GM19468 (cell line): ENCODE measurements around the gene OSBPL8.

Experiments used
- ATAC-seq: cut with Tn5 transposase; IDR thresholded peaks from one replicate; pipeline ENCODE4 v1.9.1; 2021; ENCODE audit warnings: mild to moderate bottlenecking, moderate library complexity, moderate number of reproducible peaks; ENCODE audit not compliant: unreplicated experiment; ENCODE audit errors: extremely low read depth

OSBPL8 gene

GRCh38 chr12:76432733-76433132 lies 126.8 kb downstream of the OSBPL8 start:
- no peak for ATAC-seq

- no peak for ATAC-seq
Measured at GRCh38 chr12:76428117-76428516, 131.5 kb downstream of the OSBPL8 start.

- ATAC-seq: no peak
Measured at GRCh38 chr12:76426160-76426559, 133.4 kb downstream of the OSBPL8 start.

GRCh38 chr12:76424941-76425340 lies 134.6 kb downstream of the OSBPL8 start:
- no peak for ATAC-seq

- ATAC-seq: no peak
Measured at GRCh38 chr12:76422543-76423438, 136.8 kb downstream of the OSBPL8 start.

- ATAC-seq: no peak
Measured at GRCh38 chr12:76422154-76422542, 137.4 kb downstream of the OSBPL8 start.

- no peak for ATAC-seq
Measured at GRCh38 chr12:76421046-76421445, 138.5 kb downstream of the OSBPL8 start.

GRCh38 chr12:76420222-76420621 lies 139.3 kb downstream of the OSBPL8 start:
- no peak for ATAC-seq

GRCh38 chr12:76417116-76417515 lies 142.5 kb downstream of the OSBPL8 start:
- peak; percentile 54 for ATAC-seq

- ATAC-seq: no peak
Measured at GRCh38 chr12:76413121-76413520, 146.4 kb downstream of the OSBPL8 start.

GRCh38 chr12:76410781-76411180 lies 148.8 kb downstream of the OSBPL8 start:
- no peak for ATAC-seq

GRCh38 chr12:76410371-76410770 lies 149.2 kb downstream of the OSBPL8 start:
- no peak for ATAC-seq

- ATAC-seq: no peak
Measured at GRCh38 chr12:76409074-76409473, 150.5 kb downstream of the OSBPL8 start.

- ATAC-seq: no peak
Measured at GRCh38 chr12:76407710-76408109, 151.9 kb downstream of the OSBPL8 start.

- ATAC-seq: no peak
Measured at GRCh38 chr12:76402259-76402658, 157.3 kb downstream of the OSBPL8 start.

GRCh38 chr12:76400136-76400535 lies 159.4 kb downstream of the OSBPL8 start:
- ATAC-seq: no peak

- no peak for ATAC-seq
Measured at GRCh38 chr12:76399040-76399439, 160.5 kb downstream of the OSBPL8 start.

- ATAC-seq: no peak
Measured at GRCh38 chr12:76398106-76398505, 161.5 kb downstream of the OSBPL8 start.

- no peak for ATAC-seq
Measured at GRCh38 chr12:76391461-76391860, 168.1 kb downstream of the OSBPL8 start.

GRCh38 chr12:76387614-76388013 lies 172.0 kb downstream of the OSBPL8 start:
- no peak for ATAC-seq

- no peak for ATAC-seq
Measured at GRCh38 chr12:76384560-76384959, 175.0 kb downstream of the OSBPL8 start.

- ATAC-seq: no peak
Measured at GRCh38 chr12:76383988-76384387, 175.6 kb downstream of the OSBPL8 start.
